HepG2 (cell line): ENCODE results near the gene CRK. TPM values are rescaled to one million over a fixed set of nuclear protein-coding genes. Genes with fewer than 3 reads are reported as not detected.

Experiments
- CTCF ChIP-seq: sonication (generic); formaldehyde crosslinking; IDR thresholded peaks from 2 replicates; pipeline ENCODE4 v1.5.0; 2020; ENCODE audit warnings: mild to moderate bottlenecking, missing genetic modification reagents, moderate library complexity
- DMAP1 ChIP-seq: IDR thresholded peaks from 2 replicates; pipeline ENCODE4 v1.6.1; 2016
- FOSL2 ChIP-seq: sonication (generic); formaldehyde crosslinking; IDR thresholded peaks from 2 replicates; pipeline ENCODE4 v1.4.0; 2020; ENCODE audit warnings: missing genetic modification reagents
- KDM1A ChIP-seq: IDR thresholded peaks from 2 replicates; pipeline ENCODE4 v1.6.1; 2016; ENCODE audit warnings: missing compliant biosample characterization
- KDM5A ChIP-seq: fragments of 200-600 bp; sonication (generic); IDR thresholded peaks from 2 replicates; pipeline ENCODE4 v1.7.0; 2018; ENCODE audit warnings: antibody characterized with exemption, mild to moderate bottlenecking, low read length, borderline replicate concordance
- MED8 ChIP-seq: sonication (generic); formaldehyde crosslinking; IDR thresholded peaks from 2 replicates; pipeline ENCODE4 v1.8.1; 2023; ENCODE audit warnings: mild to moderate bottlenecking, missing genetic modification reagents; ENCODE audit not compliant: insufficient replicate concordance
- MTF1 ChIP-seq: sonication (generic); formaldehyde crosslinking; IDR thresholded peaks from 2 replicates; pipeline ENCODE4 v1.5.0; 2020; ENCODE audit warnings: missing genetic modification reagents
- MZF1 ChIP-seq: sonication (generic); formaldehyde crosslinking; IDR thresholded peaks from 2 replicates; pipeline ENCODE4 v1.8.1; 2023; ENCODE audit warnings: mild to moderate bottlenecking, missing genetic modification reagents, borderline replicate concordance
- NAIF1 ChIP-seq: sonication (generic); formaldehyde crosslinking; IDR thresholded peaks from 2 replicates; pipeline ENCODE4 v1.5.0; 2020; ENCODE audit warnings: mild to moderate bottlenecking, missing genetic modification reagents, borderline replicate concordance
- NFE2L1 ChIP-seq: sonication (generic); formaldehyde crosslinking; IDR thresholded peaks from 2 replicates; pipeline ENCODE4 v1.4.0; 2020; ENCODE audit warnings: missing genetic modification reagents, mild to moderate bottlenecking, borderline replicate concordance
- POLR2AphosphoS2 ChIP-seq: IDR thresholded peaks from 2 replicates; pipeline ENCODE4 v1.6.1; 2011; ENCODE audit warnings: low read depth, low read length, improper control_type of control experiment
- TAF1 ChIP-seq: sonication (generic); formaldehyde crosslinking; IDR thresholded peaks from 2 replicates; pipeline ENCODE4 v1.4.0; 2020; ENCODE audit warnings: missing genetic modification reagents
- ZKSCAN1 ChIP-seq: fragments of 150-350 bp; IDR thresholded peaks from 2 replicates; pipeline ENCODE4 v1.6.1; 2014; ENCODE audit warnings: low read length
- ZNF256 ChIP-seq: sonication (generic); formaldehyde crosslinking; conservative IDR thresholded peaks from 2 replicates; pipeline ENCODE4 v1.4.0; 2020; ENCODE audit warnings: missing genetic modification reagents
- ZNF460 ChIP-seq: sonication (generic); formaldehyde crosslinking; IDR thresholded peaks from 2 replicates; pipeline ENCODE4 v1.5.1; 2020; ENCODE audit warnings: missing genetic modification reagents, mild to moderate bottlenecking, borderline replicate concordance
- ZNF7 ChIP-seq: IDR thresholded peaks from 2 replicates; pipeline ENCODE4 v1.6.1; 2016; ENCODE audit warnings: missing biosample characterization, missing genetic modification reagents
- ZNF772 ChIP-seq: sonication (generic); formaldehyde crosslinking; IDR thresholded peaks from 2 replicates; pipeline ENCODE4 v1.5.0; 2020; ENCODE audit warnings: mild to moderate bottlenecking, missing genetic modification reagents
- ZNF850 ChIP-seq: sonication (generic); formaldehyde crosslinking; conservative IDR thresholded peaks from 2 replicates; pipeline ENCODE4 v1.9.0; 2021; ENCODE audit warnings: mild to moderate bottlenecking, missing genetic modification reagents
- ZSCAN30 ChIP-seq: sonication (generic); formaldehyde crosslinking; IDR thresholded peaks from 2 replicates; pipeline ENCODE4 v1.5.0; 2020; ENCODE audit warnings: mild to moderate bottlenecking, missing genetic modification reagents
- polyA plus RNA-seq, 8 experiments: library from polyadenylated mRNA; depleted of rRNA in 3 of 8; stranded (reverse) in 7 of 8; unstranded in 1 of 8; fragments of >200 nt; fragmentation: Illumina TruSeq in 4 of 8; extraction: Trizol in 4 of 8; gene quantifications; 2 replicates each; pipeline versions ENCODE4 v1.2.1 to v1.2.3, GENCODE V29; 2011 to 2016; ENCODE audit warnings: low read depth in 4 of 8, missing spikeins in 1 of 8, mixed read lengths in 1 of 8; ENCODE audit not compliant: insufficient read depth in 1 of 8
- total RNA-seq, 5 experiments: library from RNA; depleted of rRNA; stranded (reverse); fragments of >200 nt; fragmentation: Illumina TruSeq; extraction: Trizol; gene quantifications; 2 replicates each; pipeline ENCODE4 v1.2.3, GENCODE V29; 2016; ENCODE audit warnings: low read depth in 1 of 5
- TF ChIP-seq, protein P1 (sequence below): sonication (generic); formaldehyde crosslinking; IDR thresholded peaks from 2 replicates; pipeline ENCODE4 v1.8.0; 2022; ENCODE audit warnings: mild to moderate bottlenecking, missing genetic modification reagents, borderline replicate concordance
- TF ChIP-seq, protein P2 (sequence below): sonication (generic); formaldehyde crosslinking; IDR thresholded peaks from 2 replicates; pipeline ENCODE4 v1.4.0; 2020; ENCODE audit warnings: missing genetic modification reagents, borderline replicate concordance
- TF ChIP-seq, protein P3 (sequence below): sonication (generic); formaldehyde crosslinking; IDR thresholded peaks from 2 replicates; pipeline ENCODE4 v1.5.0; 2020; ENCODE audit warnings: missing genetic modification reagents

Gene CRK
- total and polyA plus RNA-seq, 2 of the 13 experiments (the other 11 are each of a cell fraction or from before 2014, with no cell fraction given) = 47.4 to 54.2 TPM

DNA sequence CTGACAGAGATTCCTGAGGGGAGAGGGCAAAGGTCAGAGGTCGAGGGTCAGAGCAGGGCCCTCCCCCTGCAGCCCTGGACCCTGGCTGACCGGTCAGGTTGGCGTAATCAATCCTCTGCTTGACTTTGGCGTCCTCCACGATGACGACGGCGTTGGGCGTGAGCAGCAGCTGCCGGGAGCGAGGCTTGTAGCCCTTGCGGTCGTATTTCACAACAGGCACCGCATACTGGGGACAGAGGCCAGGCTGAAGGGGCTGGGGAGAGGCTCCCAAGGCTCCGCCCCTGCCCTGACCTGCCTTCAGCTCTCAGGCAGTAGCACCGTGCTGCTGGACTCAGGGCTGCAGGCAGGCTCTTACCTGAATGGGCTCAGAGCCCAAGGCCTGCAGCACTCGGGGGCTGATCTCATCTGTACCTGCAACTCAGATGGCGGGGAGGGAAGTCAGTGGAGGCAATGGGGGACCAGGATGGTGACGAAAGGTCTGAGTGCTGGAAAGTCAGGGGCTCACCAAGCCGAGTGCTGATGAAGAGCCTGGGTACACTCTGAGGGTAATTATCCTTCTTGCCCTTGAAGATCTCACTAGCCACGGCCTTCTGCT, 12.0 kb upstream of the CRK start (continued):
- TF ChIP-seq CTCF (CRISPR knock-in tag) = peak; percentile 40
- TF ChIP-seq NAIF1 (CRISPR knock-in tag) = no peak
- TF ChIP-seq MTF1 (CRISPR knock-in tag) = no peak
- TF ChIP-seq MED8 (CRISPR knock-in tag) = no peak
- TF ChIP-seq, protein P1, sequence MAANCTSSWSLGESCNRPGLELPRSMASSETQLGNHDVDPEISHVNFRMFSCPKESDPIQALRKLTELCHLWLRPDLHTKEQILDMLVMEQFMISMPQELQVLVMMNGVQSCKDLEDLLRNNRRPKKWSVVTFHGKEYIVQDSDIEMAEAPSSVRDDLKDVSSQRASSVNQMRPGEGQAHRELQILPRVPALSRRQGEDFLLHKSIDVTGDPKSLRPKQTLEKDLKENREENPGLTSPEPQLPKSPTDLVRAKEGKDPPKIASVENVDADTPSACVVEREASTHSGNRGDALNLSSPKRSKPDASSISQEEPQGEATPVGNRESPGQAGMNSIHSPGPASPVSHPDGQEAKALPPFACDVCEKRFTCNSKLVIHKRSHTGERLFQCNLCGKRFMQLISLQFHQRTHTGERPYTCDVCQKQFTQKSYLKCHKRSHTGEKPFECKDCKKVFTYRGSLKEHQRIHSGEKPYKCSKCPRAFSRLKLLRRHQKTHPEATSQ (CRISPR knock-in tag) = peak; percentile 66; the same call in 1 of the 2 replicates
- TF ChIP-seq KDM5A = no peak
- no peak for TF ChIP-seq ZNF7 (CRISPR knock-in tag)
- no peak for TF ChIP-seq ZNF772
- no peak for TF ChIP-seq ZSCAN30 (CRISPR knock-in tag)
- TF ChIP-seq DMAP1 (CRISPR knock-in tag) = 0 out of 2 replicates have a peak, but pooled peaks have one; percentile 20
- TF ChIP-seq, protein P2, sequence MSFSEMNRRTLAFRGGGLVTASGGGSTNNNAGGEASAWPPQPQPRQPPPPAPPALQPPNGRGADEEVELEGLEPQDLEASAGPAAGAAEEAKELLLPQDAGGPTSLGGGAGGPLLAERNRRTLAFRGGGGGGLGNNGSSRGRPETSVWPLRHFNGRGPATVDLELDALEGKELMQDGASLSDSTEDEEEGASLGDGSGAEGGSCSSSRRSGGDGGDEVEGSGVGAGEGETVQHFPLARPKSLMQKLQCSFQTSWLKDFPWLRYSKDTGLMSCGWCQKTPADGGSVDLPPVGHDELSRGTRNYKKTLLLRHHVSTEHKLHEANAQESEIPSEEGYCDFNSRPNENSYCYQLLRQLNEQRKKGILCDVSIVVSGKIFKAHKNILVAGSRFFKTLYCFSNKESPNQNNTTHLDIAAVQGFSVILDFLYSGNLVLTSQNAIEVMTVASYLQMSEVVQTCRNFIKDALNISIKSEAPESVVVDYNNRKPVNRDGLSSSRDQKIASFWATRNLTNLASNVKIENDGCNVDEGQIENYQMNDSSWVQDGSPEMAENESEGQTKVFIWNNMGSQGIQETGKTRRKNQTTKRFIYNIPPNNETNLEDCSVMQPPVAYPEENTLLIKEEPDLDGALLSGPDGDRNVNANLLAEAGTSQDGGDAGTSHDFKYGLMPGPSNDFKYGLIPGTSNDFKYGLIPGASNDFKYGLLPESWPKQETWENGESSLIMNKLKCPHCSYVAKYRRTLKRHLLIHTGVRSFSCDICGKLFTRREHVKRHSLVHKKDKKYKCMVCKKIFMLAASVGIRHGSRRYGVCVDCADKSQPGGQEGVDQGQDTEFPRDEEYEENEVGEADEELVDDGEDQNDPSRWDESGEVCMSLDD (CRISPR knock-in tag) = no peak
- no peak for TF ChIP-seq ZNF256
- TF ChIP-seq ZKSCAN1 = no peak
- peak; percentile 66 for TF ChIP-seq FOSL2
- TF ChIP-seq POLR2AphosphoS2 = no peak
- peak; percentile 63; the same call in 1 of the 2 replicates for TF ChIP-seq ZNF460
- TF ChIP-seq ZNF850 (CRISPR knock-in tag) = no peak
- TF ChIP-seq MZF1 = no peak
- TF ChIP-seq NFE2L1 (CRISPR knock-in tag) = no peak
- TF ChIP-seq, protein P3, sequence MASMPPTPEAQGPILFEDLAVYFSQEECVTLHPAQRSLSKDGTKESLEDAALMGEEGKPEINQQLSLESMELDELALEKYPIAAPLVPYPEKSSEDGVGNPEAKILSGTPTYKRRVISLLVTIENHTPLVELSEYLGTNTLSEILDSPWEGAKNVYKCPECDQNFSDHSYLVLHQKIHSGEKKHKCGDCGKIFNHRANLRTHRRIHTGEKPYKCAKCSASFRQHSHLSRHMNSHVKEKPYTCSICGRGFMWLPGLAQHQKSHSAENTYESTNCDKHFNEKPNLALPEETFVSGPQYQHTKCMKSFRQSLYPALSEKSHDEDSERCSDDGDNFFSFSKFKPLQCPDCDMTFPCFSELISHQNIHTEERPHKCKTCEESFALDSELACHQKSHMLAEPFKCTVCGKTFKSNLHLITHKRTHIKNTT (CRISPR knock-in tag) = no peak
- no peak for TF ChIP-seq KDM1A
- no peak for TF ChIP-seq TAF1
